Nucleus accumbens (tissue), 56 donors: ENCODE data around the gene TMEM132C.
A peak's percentile ranks its signal among the peaks of the same experiment; 100 is the strongest.
"Not testable (repeated sequence)": the region's sequence is repeated elsewhere in the genome, so short reads cannot be mapped to it uniquely, and the experiment has no call there.

Experiments used
- DNase-seq, 56 donors: peaks; one replicate each; lab custom pipeline; 2025; lab: John Stamatoyannopoulos, UW

The TMEM132C gene

GRCh38 chr12:128600886-128601285 lies 333.9 kb downstream of the TMEM132C start:
- DNase-seq, result no peak

GRCh38 chr12:128603573-128604115 lies 336.7 kb downstream of the TMEM132C start:
- no peak for DNase-seq

- not testable (repeated sequence) for DNase-seq
Measured at GRCh38 chr12:128604219-128604618, 337.2 kb downstream of the TMEM132C start.

GRCh38 chr12:128606051-128606450 lies 339.1 kb downstream of the TMEM132C start:
- DNase-seq, result no peak

GRCh38 chr12:128606538-128606937 lies 339.6 kb downstream of the TMEM132C start:
- DNase-seq, result no peak

- no peak for DNase-seq
Measured at GRCh38 chr12:128606970-128607369, 340.0 kb downstream of the TMEM132C start.

GRCh38 chr12:128607641-128608040 lies 340.7 kb downstream of the TMEM132C start:
- no peak for DNase-seq

- no peak for DNase-seq
Measured at GRCh38 chr12:128609861-128610260, 342.9 kb downstream of the TMEM132C start.

- DNase-seq, result no peak
Measured at GRCh38 chr12:128611736-128612135, 344.8 kb downstream of the TMEM132C start.

GRCh38 chr12:128612150-128612850 lies 345.3 kb downstream of the TMEM132C start:
- DNase-seq, result no peak

- peak in 7 of 56 donors; percentile 2 to 16 (median 3) for DNase-seq
Measured at GRCh38 chr12:128613837-128614590, 347.0 kb downstream of the TMEM132C start.

- DNase-seq, result no peak
Measured at GRCh38 chr12:128617304-128617833, 350.4 kb downstream of the TMEM132C start.

GRCh38 chr12:128619263-128619662 lies 352.3 kb downstream of the TMEM132C start:
- DNase-seq, result no peak

GRCh38 chr12:128621304-128621703 lies 354.3 kb downstream of the TMEM132C start:
- DNase-seq, result no peak

- DNase-seq, result no peak
Measured at GRCh38 chr12:128623748-128624147, 356.8 kb downstream of the TMEM132C start.

- no peak for DNase-seq
Measured at GRCh38 chr12:128626808-128627320, 359.9 kb downstream of the TMEM132C start.

- DNase-seq, result no peak
Measured at GRCh38 chr12:128627659-128628058, 360.7 kb downstream of the TMEM132C start.

GRCh38 chr12:128629979-128630378 lies 363.0 kb downstream of the TMEM132C start:
- no peak for DNase-seq

- no peak for DNase-seq
Measured at GRCh38 chr12:128637642-128638606, 371.0 kb downstream of the TMEM132C start.

GRCh38 chr12:128639089-128639488 lies 372.1 kb downstream of the TMEM132C start:
- DNase-seq, result no peak
